A673 (cell line): ENCODE data around the gene C17orf113. TPM values are rescaled to one million over a fixed set of nuclear protein-coding genes. Genes with fewer than 3 reads are reported as not detected.

Experiments
- BruUV-seq: library from RNA; stranded (reverse); fragments of 400-500 nt; replicated peaks from 2 replicates; lab custom pipeline; 2021; lab: Mats Ljungman, UMichigan
- CTCF ChIA-PET: fragments of 300-600 bp; sonication (Branson Sonifier 250); formaldehyde crosslinking; loops from one replicate; lab custom pipeline; 2022; ENCODE audit warnings: antibody characterized with exemption; lab: Charles Lee
- POLR2A ChIA-PET: fragments of 300-600 bp; sonication (Branson Sonifier 250); formaldehyde crosslinking; loops from one replicate; lab custom pipeline; 2022; ENCODE audit warnings: antibody characterized with exemption; ENCODE audit not compliant: low non-redundant PET; lab: Charles Lee
- DNase-seq: peaks from one replicate; pipeline ENCODE4 v3.0.0-alpha.2; 2015; ENCODE audit warnings: low spot score
- H3K27ac ChIP-seq: fragments of 200-600 bp; sonication (generic); 2 replicates; pipeline ENCODE4 v1.5.1; 2016; ENCODE audit warnings: mixed run types, low read depth, mild to moderate bottlenecking, mixed read lengths, antibody characterized with exemption, low read length; ENCODE audit not compliant: poor library complexity, severe bottlenecking
- H3K27me3 ChIP-seq: fragments of 200-600 bp; sonication (generic); replicated peaks from 2 replicates; pipeline ENCODE4 v1.6.1; 2017; ENCODE audit warnings: mixed run types, low read depth, mild to moderate bottlenecking, mixed read lengths, antibody characterized with exemption, low read length; ENCODE audit not compliant: insufficient read depth, poor library complexity
- H3K36me3 ChIP-seq: fragments of 200-600 bp; sonication (generic); 2 replicates; pipeline ENCODE4 v1.6.1; 2016; ENCODE audit warnings: mixed run types, mild to moderate bottlenecking, mixed read lengths, antibody characterized with exemption, low read length; ENCODE audit not compliant: insufficient read depth, poor library complexity, severe bottlenecking
- H3K4me1 ChIP-seq: fragments of 200-600 bp; sonication (generic); 2 replicates; pipeline ENCODE4 v1.6.1; 2017; ENCODE audit warnings: mixed run types, mild to moderate bottlenecking, mixed read lengths, antibody characterized with exemption, low read length; ENCODE audit not compliant: insufficient read depth, poor library complexity, severe bottlenecking
- H3K4me3 ChIP-seq: fragments of 200-600 bp; sonication (generic); 2 replicates; pipeline ENCODE4 v1.5.1; 2016; ENCODE audit warnings: low read depth, mixed run types, mild to moderate bottlenecking, mixed read lengths, low read length; ENCODE audit not compliant: poor library complexity, severe bottlenecking
- H3K9me3 ChIP-seq: fragments of 200-600 bp; sonication (generic); 2 replicates; pipeline ENCODE4 v1.6.1; 2016; ENCODE audit warnings: mixed run types, low read depth, mild to moderate bottlenecking, mixed read lengths, antibody characterized with exemption, low read length; ENCODE audit not compliant: poor library complexity, severe bottlenecking
- EZH2 ChIP-seq: fragments of 200-600 bp; sonication (generic); IDR thresholded peaks from 2 replicates; pipeline ENCODE4 v1.6.1; 2017; ENCODE audit warnings: borderline replicate concordance, low read depth, mild to moderate bottlenecking, mixed read lengths, antibody characterized with exemption, low read length; ENCODE audit not compliant: poor library complexity, severe bottlenecking
- intact Hi-C: fragments of 100-400 bp; cut with micrococcal nuclease; formaldehyde crosslinking; loops from one replicate; pipeline ENCODE4 v1.10.0; 2022; ENCODE audit not compliant: unreplicated experiment
- total RNA-seq: library from RNA; stranded (reverse); gene quantifications from 2 replicates; pipeline ENCODE4 v1.2.3, GENCODE V29; 2021
- TF ChIP-seq, protein P1 (sequence below): fragments of 300-800, 200-600 bp; sonication (generic); conservative IDR thresholded peaks from 2 replicates; pipeline ENCODE4 v1.5.1; 2017; ENCODE audit warnings: low read depth, mild to moderate bottlenecking, antibody characterized with exemption, low read length, moderate library complexity, mixed read lengths

Gene C17orf113
- total RNA-seq, 1 experiment from 2014 or later = 0.41 TPM

DNA sequence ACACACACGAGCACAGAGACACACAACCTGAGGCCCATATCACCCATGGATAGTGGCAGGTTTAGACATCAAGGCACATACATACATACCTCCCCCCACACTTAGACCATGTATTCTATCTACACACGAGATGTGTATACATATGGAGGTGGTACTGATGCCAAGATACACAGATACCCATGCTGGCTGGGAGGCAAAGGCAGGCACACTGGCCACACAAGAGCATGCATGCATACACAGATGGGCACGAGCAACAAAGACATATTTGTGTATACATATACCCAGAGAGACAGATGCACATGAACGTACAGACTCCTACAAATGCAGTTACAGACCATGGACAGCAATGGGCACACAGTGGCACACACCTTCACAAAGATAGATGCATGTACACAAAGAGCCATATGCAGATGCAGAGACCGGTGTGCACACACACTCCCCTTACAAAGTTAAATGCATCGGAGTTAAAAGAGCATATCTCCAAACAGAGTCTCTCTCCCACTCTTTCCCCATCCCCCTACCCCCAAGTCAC lies 2.0 kb upstream of the C17orf113 start:
- Histone ChIP-seq H3K27me3 (no peaks in the 10 kb centered on the region), H3K27ac (no peak overlapping the region), H3K4me3 (no peak overlapping the region), H3K9me3 (no peaks in the 10 kb centered on the region), H3K4me1 (no peaks in the 10 kb centered on the region), H3K36me3 (no peaks in the 10 kb centered on the region)
- TF ChIP-seq, protein P1, sequence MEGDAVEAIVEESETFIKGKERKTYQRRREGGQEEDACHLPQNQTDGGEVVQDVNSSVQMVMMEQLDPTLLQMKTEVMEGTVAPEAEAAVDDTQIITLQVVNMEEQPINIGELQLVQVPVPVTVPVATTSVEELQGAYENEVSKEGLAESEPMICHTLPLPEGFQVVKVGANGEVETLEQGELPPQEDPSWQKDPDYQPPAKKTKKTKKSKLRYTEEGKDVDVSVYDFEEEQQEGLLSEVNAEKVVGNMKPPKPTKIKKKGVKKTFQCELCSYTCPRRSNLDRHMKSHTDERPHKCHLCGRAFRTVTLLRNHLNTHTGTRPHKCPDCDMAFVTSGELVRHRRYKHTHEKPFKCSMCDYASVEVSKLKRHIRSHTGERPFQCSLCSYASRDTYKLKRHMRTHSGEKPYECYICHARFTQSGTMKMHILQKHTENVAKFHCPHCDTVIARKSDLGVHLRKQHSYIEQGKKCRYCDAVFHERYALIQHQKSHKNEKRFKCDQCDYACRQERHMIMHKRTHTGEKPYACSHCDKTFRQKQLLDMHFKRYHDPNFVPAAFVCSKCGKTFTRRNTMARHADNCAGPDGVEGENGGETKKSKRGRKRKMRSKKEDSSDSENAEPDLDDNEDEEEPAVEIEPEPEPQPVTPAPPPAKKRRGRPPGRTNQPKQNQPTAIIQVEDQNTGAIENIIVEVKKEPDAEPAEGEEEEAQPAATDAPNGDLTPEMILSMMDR = no peak
- TF ChIP-seq EZH2 = no peak
- no TSS peak for BruUV-seq
- ChIA-PET POLR2A (no interaction called here), CTCF (no interaction called here)
- no peak for DNase-seq
- intact Hi-C loops = no loop called here

DNA sequence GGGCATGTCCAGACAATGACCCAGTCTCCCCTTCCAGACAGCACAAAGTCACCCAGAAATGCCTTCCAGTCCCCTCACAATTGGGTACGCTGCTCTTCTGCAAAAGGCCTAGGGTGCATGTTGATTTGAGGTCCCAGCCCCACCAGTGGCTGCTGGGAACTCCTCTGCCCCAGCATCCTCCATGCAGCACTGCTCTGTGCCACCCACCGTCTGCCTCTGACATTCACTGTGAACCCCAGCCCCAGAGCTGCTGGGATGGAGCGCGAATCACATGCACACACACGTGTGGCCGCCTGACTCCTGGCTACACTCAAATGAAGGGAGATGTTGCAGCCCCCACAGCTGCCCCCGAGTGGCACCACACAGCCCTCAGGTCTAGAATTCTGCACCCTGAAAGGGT lies 1.2 kb upstream of the C17orf113 start:
- H3K36me3 ChIP-seq = no peaks in the 10 kb centered on the region
- no peak overlapping the region for H3K4me3 ChIP-seq
- intact Hi-C loops = no loop called here
- no peak for TF ChIP-seq EZH2
- TF ChIP-seq, protein P1 = no peak
- no peak overlapping the region for H3K27ac ChIP-seq
- H3K27me3 ChIP-seq = no peaks in the 10 kb centered on the region
- POLR2A ChIA-PET = no interaction called here
- CTCF ChIA-PET = no interaction called here
- H3K9me3 ChIP-seq = no peaks in the 10 kb centered on the region
- H3K4me1 ChIP-seq = no peaks in the 10 kb centered on the region
- no TSS peak for BruUV-seq
- no peak for DNase-seq

DNA sequence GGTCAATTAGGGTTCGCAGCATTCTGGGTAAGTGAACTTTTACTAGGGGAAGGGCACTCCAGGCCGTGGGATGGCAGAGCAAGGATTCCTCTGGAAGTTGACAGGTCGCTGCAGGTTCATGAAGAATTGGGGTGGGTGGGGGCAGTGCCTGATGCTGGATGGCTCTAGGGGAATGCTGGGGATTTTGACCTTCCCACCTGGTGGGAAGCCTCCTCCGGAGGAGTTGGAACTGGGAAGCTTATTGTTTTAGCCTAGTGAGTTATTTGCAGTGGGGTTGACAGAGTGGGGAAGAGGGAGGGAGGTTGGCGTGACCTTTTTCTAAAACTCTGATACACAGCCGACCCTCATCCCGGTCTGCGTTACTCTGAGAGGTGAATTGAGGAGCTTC lies 606 bp upstream of the C17orf113 start:
- no TSS peak for BruUV-seq
- POLR2A ChIA-PET = no interaction called here
- no peaks in the 10 kb centered on the region for H3K9me3 ChIP-seq
- H3K27ac ChIP-seq = no peak overlapping the region
- H3K27me3 ChIP-seq = no peaks in the 10 kb centered on the region
- intact Hi-C loops = no loop called here
- TF ChIP-seq, protein P1 = no peak
- no peak for TF ChIP-seq EZH2
- peak overlapping the region; percentile 52 for H3K4me3 ChIP-seq
- no peak for DNase-seq
- H3K4me1 ChIP-seq = no peaks in the 10 kb centered on the region
- CTCF ChIA-PET = no interaction called here
- no peaks in the 10 kb centered on the region for H3K36me3 ChIP-seq
